HepG2 (cell line): ENCODE data around the gene POP7. TPM values are rescaled to one million over a fixed set of nuclear protein-coding genes. Genes with fewer than 3 reads are reported as not detected.

Experiments used
- AKAP8 ChIP-seq: sonication (generic); formaldehyde crosslinking; IDR thresholded peaks from 2 replicates; pipeline ENCODE4 v1.5.1; 2020; ENCODE audit warnings: mild to moderate bottlenecking, missing genetic modification reagents
- CREBL2 ChIP-seq: sonication (generic); formaldehyde crosslinking; IDR thresholded peaks from 2 replicates; pipeline ENCODE4 v1.8.1; 2023; ENCODE audit warnings: missing genetic modification reagents, mild to moderate bottlenecking, borderline replicate concordance
- HNF4A ChIP-seq: sonication (generic); formaldehyde crosslinking; IDR thresholded peaks from 2 replicates; pipeline ENCODE4 v1.4.0; 2020; ENCODE audit warnings: missing genetic modification reagents
- KDM1A ChIP-seq: IDR thresholded peaks from 2 replicates; pipeline ENCODE4 v1.6.1; 2016; ENCODE audit warnings: missing compliant biosample characterization
- MATR3 ChIP-seq: sonication (generic); formaldehyde crosslinking; IDR thresholded peaks from 2 replicates; pipeline ENCODE4 v1.4.0; 2020; ENCODE audit warnings: missing genetic modification reagents
- PAF1 ChIP-seq: IDR thresholded peaks from 2 replicates; pipeline ENCODE4 v1.6.1; 2016; ENCODE audit warnings: missing genetic modification reagents, missing compliant biosample characterization
- POGZ ChIP-seq: sonication (generic); formaldehyde crosslinking; IDR thresholded peaks from 2 replicates; pipeline ENCODE4 v1.4.0; 2020; ENCODE audit warnings: mild to moderate bottlenecking, missing genetic modification reagents
- POLR2A ChIP-seq, 2 experiments: IDR thresholded peaks; 2 replicates each; pipeline ENCODE4 v1.6.1; 2011; ENCODE audit warnings: low read depth in 2 of 2, low read length in 2 of 2, mild to moderate bottlenecking in 1 of 2, moderate library complexity in 1 of 2; ENCODE audit not compliant: insufficient read depth in 1 of 2
- SP4 ChIP-seq: sonication (generic); formaldehyde crosslinking; IDR thresholded peaks from 2 replicates; pipeline ENCODE4 v1.8.1; 2023; ENCODE audit warnings: mild to moderate bottlenecking, missing genetic modification reagents
- ZFP36 ChIP-seq: fragments of 150-350 bp; IDR thresholded peaks from 2 replicates; pipeline ENCODE4 v1.6.1; 2018; ENCODE audit warnings: borderline replicate concordance, low read length, low read depth; ENCODE audit not compliant: partially characterized antibody
- ZNF12 ChIP-seq: sonication (generic); formaldehyde crosslinking; IDR thresholded peaks from 2 replicates; pipeline ENCODE4 v1.5.0; 2020; ENCODE audit warnings: missing genetic modification reagents
- ZNF530 ChIP-seq: sonication (generic); formaldehyde crosslinking; IDR thresholded peaks from 2 replicates; pipeline ENCODE4 v1.5.0; 2020; ENCODE audit warnings: low read depth, mild to moderate bottlenecking, missing genetic modification reagents
- ZNF761 ChIP-seq: sonication (generic); formaldehyde crosslinking; conservative IDR thresholded peaks from 2 replicates; pipeline ENCODE4 v1.4.0; 2020; ENCODE audit warnings: mild to moderate bottlenecking, missing genetic modification reagents
- ZNF772 ChIP-seq: sonication (generic); formaldehyde crosslinking; IDR thresholded peaks from 2 replicates; pipeline ENCODE4 v1.5.0; 2020; ENCODE audit warnings: mild to moderate bottlenecking, missing genetic modification reagents
- ZNF816 ChIP-seq: sonication (generic); formaldehyde crosslinking; IDR thresholded peaks from 2 replicates; pipeline ENCODE4 v1.8.0; 2022; ENCODE audit warnings: missing genetic modification reagents, mild to moderate bottlenecking, borderline replicate concordance
- ZNF891 ChIP-seq: sonication (generic); formaldehyde crosslinking; IDR thresholded peaks from 2 replicates; pipeline ENCODE4 v1.5.0; 2020; ENCODE audit warnings: mild to moderate bottlenecking, missing genetic modification reagents
- polyA plus RNA-seq, 8 experiments: library from polyadenylated mRNA; depleted of rRNA in 3 of 8; stranded (reverse) in 7 of 8; unstranded in 1 of 8; fragments of >200 nt; fragmentation: Illumina TruSeq in 4 of 8; extraction: Trizol in 4 of 8; gene quantifications; 2 replicates each; pipeline versions ENCODE4 v1.2.1 to v1.2.3, GENCODE V29; 2011 to 2016; ENCODE audit warnings: low read depth in 4 of 8, missing spikeins in 1 of 8, mixed read lengths in 1 of 8; ENCODE audit not compliant: insufficient read depth in 1 of 8
- total RNA-seq, 5 experiments: library from RNA; depleted of rRNA; stranded (reverse); fragments of >200 nt; fragmentation: Illumina TruSeq; extraction: Trizol; gene quantifications; 2 replicates each; pipeline ENCODE4 v1.2.3, GENCODE V29; 2016; ENCODE audit warnings: low read depth in 1 of 5
- TF ChIP-seq, protein P1 (sequence below): sonication (generic); formaldehyde crosslinking; IDR thresholded peaks from 2 replicates; pipeline ENCODE4 v1.4.0; 2020; ENCODE audit warnings: missing genetic modification reagents
- TF ChIP-seq, protein P2 (sequence below): sonication (generic); formaldehyde crosslinking; IDR thresholded peaks from 2 replicates; pipeline ENCODE4 v1.4.0; 2020; ENCODE audit warnings: missing genetic modification reagents, low read depth, mild to moderate bottlenecking, borderline replicate concordance
- TF ChIP-seq, protein P3 (sequence below): sonication (generic); formaldehyde crosslinking; IDR thresholded peaks from 2 replicates; pipeline ENCODE4 v1.4.0; 2020; ENCODE audit warnings: missing genetic modification reagents

Gene POP7
- total and polyA plus RNA-seq, 2 of the 13 experiments (the other 11 are each of a cell fraction or from before 2014, with no cell fraction given) = 63.9 to 91.1 TPM

- TF ChIP-seq, protein P1, sequence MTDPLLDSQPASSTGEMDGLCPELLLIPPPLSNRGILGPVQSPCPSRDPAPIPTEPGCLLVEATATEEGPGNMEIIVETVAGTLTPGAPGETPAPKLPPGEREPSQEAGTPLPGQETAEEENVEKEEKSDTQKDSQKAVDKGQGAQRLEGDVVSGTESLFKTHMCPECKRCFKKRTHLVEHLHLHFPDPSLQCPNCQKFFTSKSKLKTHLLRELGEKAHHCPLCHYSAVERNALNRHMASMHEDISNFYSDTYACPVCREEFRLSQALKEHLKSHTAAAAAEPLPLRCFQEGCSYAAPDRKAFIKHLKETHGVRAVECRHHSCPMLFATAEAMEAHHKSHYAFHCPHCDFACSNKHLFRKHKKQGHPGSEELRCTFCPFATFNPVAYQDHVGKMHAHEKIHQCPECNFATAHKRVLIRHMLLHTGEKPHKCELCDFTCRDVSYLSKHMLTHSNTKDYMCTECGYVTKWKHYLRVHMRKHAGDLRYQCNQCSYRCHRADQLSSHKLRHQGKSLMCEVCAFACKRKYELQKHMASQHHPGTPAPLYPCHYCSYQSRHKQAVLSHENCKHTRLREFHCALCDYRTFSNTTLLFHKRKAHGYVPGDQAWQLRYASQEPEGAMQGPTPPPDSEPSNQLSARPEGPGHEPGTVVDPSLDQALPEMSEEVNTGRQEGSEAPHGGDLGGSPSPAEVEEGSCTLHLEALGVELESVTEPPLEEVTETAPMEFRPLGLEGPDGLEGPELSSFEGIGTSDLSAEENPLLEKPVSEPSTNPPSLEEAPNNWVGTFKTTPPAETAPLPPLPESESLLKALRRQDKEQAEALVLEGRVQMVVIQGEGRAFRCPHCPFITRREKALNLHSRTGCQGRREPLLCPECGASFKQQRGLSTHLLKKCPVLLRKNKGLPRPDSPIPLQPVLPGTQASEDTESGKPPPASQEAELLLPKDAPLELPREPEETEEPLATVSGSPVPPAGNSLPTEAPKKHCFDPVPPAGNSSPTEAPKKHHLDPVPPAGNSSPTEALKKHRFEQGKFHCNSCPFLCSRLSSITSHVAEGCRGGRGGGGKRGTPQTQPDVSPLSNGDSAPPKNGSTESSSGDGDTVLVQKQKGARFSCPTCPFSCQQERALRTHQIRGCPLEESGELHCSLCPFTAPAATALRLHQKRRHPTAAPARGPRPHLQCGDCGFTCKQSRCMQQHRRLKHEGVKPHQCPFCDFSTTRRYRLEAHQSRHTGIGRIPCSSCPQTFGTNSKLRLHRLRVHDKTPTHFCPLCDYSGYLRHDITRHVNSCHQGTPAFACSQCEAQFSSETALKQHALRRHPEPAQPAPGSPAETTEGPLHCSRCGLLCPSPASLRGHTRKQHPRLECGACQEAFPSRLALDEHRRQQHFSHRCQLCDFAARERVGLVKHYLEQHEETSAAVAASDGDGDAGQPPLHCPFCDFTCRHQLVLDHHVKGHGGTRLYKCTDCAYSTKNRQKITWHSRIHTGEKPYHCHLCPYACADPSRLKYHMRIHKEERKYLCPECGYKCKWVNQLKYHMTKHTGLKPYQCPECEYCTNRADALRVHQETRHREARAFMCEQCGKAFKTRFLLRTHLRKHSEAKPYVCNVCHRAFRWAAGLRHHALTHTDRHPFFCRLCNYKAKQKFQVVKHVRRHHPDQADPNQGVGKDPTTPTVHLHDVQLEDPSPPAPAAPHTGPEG (CRISPR knock-in tag) = no peak
- TF ChIP-seq HNF4A (CRISPR knock-in tag) = no peak
- no peak for TF ChIP-seq ZNF816 (CRISPR knock-in tag)
- TF ChIP-seq, protein P2, sequence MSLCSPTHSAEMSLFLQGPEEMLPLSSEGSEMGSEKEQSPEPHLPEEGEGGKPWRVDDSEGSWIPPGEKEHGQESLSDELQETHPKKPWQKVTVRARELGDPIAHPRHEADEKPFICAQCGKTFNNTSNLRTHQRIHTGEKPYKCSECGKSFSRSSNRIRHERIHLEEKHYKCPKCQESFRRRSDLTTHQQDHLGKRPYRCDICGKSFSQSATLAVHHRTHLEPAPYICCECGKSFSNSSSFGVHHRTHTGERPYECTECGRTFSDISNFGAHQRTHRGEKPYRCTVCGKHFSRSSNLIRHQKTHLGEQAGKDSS (CRISPR knock-in tag) = no peak
- TF ChIP-seq SP4 = 0 out of 2 replicates have a peak, but pooled peaks have one; percentile 19
- TF ChIP-seq ZNF12 (CRISPR knock-in tag) = no peak
- peak; percentile 29; the same call in 1 of the 2 replicates for TF ChIP-seq AKAP8 (CRISPR knock-in tag)
- TF ChIP-seq POGZ (CRISPR knock-in tag) = no peak
- TF ChIP-seq, protein P3, sequence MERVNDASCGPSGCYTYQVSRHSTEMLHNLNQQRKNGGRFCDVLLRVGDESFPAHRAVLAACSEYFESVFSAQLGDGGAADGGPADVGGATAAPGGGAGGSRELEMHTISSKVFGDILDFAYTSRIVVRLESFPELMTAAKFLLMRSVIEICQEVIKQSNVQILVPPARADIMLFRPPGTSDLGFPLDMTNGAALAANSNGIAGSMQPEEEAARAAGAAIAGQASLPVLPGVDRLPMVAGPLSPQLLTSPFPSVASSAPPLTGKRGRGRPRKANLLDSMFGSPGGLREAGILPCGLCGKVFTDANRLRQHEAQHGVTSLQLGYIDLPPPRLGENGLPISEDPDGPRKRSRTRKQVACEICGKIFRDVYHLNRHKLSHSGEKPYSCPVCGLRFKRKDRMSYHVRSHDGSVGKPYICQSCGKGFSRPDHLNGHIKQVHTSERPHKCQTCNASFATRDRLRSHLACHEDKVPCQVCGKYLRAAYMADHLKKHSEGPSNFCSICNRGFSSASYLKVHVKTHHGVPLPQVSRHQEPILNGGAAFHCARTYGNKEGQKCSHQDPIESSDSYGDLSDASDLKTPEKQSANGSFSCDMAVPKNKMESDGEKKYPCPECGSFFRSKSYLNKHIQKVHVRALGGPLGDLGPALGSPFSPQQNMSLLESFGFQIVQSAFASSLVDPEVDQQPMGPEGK (CRISPR knock-in tag) = 0 out of 2 replicates have a peak, but pooled peaks have one; percentile 30
- TF ChIP-seq ZFP36 = no peak
- TF ChIP-seq KDM1A (CRISPR knock-in tag) = no peak
- TF ChIP-seq MATR3 (CRISPR knock-in tag) = no peak
- peak in 1 of 2 experiments; percentile 38; a peak in 1 of 4 replicates for TF ChIP-seq POLR2A (IDR thresholded peaks at IDR 0.05; ENCODE audit: insufficient read depth in 1 of 2, low read depth in 2 of 2, low read length in 2 of 2)
- peak; percentile 63; the same call in 1 of the 2 replicates for TF ChIP-seq PAF1 (CRISPR knock-in tag)
- no peak for TF ChIP-seq CREBL2
- no peak for TF ChIP-seq ZNF772 (CRISPR knock-in tag)
- TF ChIP-seq ZNF761 (CRISPR knock-in tag) = no peak
- TF ChIP-seq ZNF891 = peak; percentile 54; the same call in 1 of the 2 replicates
- no peak for TF ChIP-seq ZNF530 (CRISPR knock-in tag)
- TF ChIP-seq, all 625 proteins: peak for 7
These were observed 26.6 kb upstream of the POP7 start (continued) for GRCh38 chr7:100679129-100679926.
